Smooth muscle cell (in vitro differentiated cells): ENCODE data around the gene RAB20. TPM values are rescaled to one million over a fixed set of nuclear protein-coding genes. Genes with fewer than 3 reads are reported as not detected.
A peak's percentile ranks its signal among the peaks of the same experiment; 100 is the strongest.

Source experiments
- DNase-seq: peaks from one replicate; lab custom pipeline; 2025; ENCODE audit not compliant: unreplicated experiment; lab: John Stamatoyannopoulos, UW
- H2AFZ ChIP-seq: fragments of 200-600 bp; sonication (generic); 2 replicates; pipeline ENCODE4 v1.6.0; 2016; ENCODE audit warnings: antibody characterized with exemption, low read depth, mild to moderate bottlenecking
- H3F3A ChIP-seq: fragments of 200-600 bp; sonication (generic); 2 replicates; pipeline ENCODE4 v1.6.0; 2017; ENCODE audit warnings: antibody characterized with exemption, low read depth
- H3K27ac ChIP-seq: fragments of 200-600 bp; sonication (generic); 2 replicates; pipeline ENCODE4 v1.5.1; 2016; ENCODE audit warnings: low read depth, mild to moderate bottlenecking
- H3K27me3 ChIP-seq: fragments of 200-600 bp; sonication (generic); 2 replicates; pipeline ENCODE4 v1.6.1; 2016; ENCODE audit warnings: low read depth, mild to moderate bottlenecking
- H3K36me3 ChIP-seq: fragments of 200-600 bp; sonication (generic); 2 replicates; pipeline ENCODE4 v1.5.1; 2016; ENCODE audit warnings: low read depth
- H3K4me1 ChIP-seq: fragments of 200-600 bp; sonication (generic); 2 replicates; pipeline ENCODE4 v1.5.1; 2016; ENCODE audit warnings: low read depth
- H3K4me2 ChIP-seq: fragments of 200-600 bp; sonication (generic); 2 replicates; pipeline ENCODE4 v1.6.0; 2016; ENCODE audit warnings: mild to moderate bottlenecking
- H3K4me3 ChIP-seq: fragments of 200-600 bp; sonication (generic); 2 replicates; pipeline ENCODE4 v1.5.1; 2016; ENCODE audit warnings: mild to moderate bottlenecking
- H3K79me2 ChIP-seq: fragments of 200-600 bp; sonication (generic); 2 replicates; pipeline ENCODE4 v1.6.0; 2016; ENCODE audit warnings: low read depth, mild to moderate bottlenecking
- H3K9ac ChIP-seq: fragments of 200-600 bp; sonication (generic); 2 replicates; pipeline ENCODE4 v1.6.0; 2016; ENCODE audit warnings: low read depth
- H3K9me3 ChIP-seq: fragments of 200-600 bp; sonication (generic); replicated peaks from 2 replicates; pipeline ENCODE4 v1.5.1; 2016; ENCODE audit warnings: low read depth
- H4K20me1 ChIP-seq: fragments of 200-600 bp; sonication (generic); 2 replicates; pipeline ENCODE4 v1.6.0; 2016; ENCODE audit warnings: low read depth
- WGBS: methylation state at CpG from one replicate; pipeline ENCODE4 v1.1.7; 2016; ENCODE audit warnings: low lambda C conversion rate; 5-methylcytosine and 5-hydroxymethylcytosine counted together
- polyA plus RNA-seq: library from polyadenylated mRNA; unstranded; fragments of >200 nt; fragmentation: Nextera tagmentation; extraction: Ambion mirVana; gene quantifications from 2 replicates; pipeline ENCODE4 v1.2.1, GENCODE V29; 2016
- total RNA-seq: library from RNA; depleted of rRNA; stranded (reverse); fragments of >200 nt; gene quantifications from 2 replicates; pipeline ENCODE4 v1.2.3, GENCODE V29; 2014
- TF ChIP-seq, protein P1 (sequence below): fragments of 200-600 bp; sonication (generic); IDR thresholded peaks from 2 replicates; pipeline ENCODE4 v1.5.1; 2017; ENCODE audit warnings: borderline replicate concordance, mild to moderate bottlenecking, antibody characterized with exemption; ENCODE audit not compliant: insufficient read depth, poor library complexity, severe bottlenecking

Gene RAB20
- total and polyA plus RNA-seq, 2 experiments from 2014 or later = 12.9 to 18.0 TPM

- Histone ChIP-seq H3K9ac (no peak overlapping the region), H3K79me2 (peaks cover 4% of the 10 kb centered on the region), H3K27me3 (no peaks in the 10 kb centered on the region), H2AFZ (no peak overlapping the region), H3K4me2 (no peak overlapping the region), H3K4me1 (no peaks in the 10 kb centered on the region), H3K36me3 (peaks cover 33% of the 10 kb centered on the region), H3K27ac (peak overlapping the region; percentile 47), H3F3A (peaks cover 77% of the 10 kb centered on the region), H4K20me1 (peaks cover 86% of the 10 kb centered on the region), H3K9me3 (no peaks in the 10 kb centered on the region), H3K4me3 (no peak overlapping the region)
- TF ChIP-seq, protein P1, sequence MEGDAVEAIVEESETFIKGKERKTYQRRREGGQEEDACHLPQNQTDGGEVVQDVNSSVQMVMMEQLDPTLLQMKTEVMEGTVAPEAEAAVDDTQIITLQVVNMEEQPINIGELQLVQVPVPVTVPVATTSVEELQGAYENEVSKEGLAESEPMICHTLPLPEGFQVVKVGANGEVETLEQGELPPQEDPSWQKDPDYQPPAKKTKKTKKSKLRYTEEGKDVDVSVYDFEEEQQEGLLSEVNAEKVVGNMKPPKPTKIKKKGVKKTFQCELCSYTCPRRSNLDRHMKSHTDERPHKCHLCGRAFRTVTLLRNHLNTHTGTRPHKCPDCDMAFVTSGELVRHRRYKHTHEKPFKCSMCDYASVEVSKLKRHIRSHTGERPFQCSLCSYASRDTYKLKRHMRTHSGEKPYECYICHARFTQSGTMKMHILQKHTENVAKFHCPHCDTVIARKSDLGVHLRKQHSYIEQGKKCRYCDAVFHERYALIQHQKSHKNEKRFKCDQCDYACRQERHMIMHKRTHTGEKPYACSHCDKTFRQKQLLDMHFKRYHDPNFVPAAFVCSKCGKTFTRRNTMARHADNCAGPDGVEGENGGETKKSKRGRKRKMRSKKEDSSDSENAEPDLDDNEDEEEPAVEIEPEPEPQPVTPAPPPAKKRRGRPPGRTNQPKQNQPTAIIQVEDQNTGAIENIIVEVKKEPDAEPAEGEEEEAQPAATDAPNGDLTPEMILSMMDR = no peak
- no peak for DNase-seq
- WGBS = over 99% methylated on average over 9 of the region's 9 CpGs
These were observed 67.9 kb downstream of the RAB20 start for GRCh38 chr13:110493613-110494012.

DNA sequence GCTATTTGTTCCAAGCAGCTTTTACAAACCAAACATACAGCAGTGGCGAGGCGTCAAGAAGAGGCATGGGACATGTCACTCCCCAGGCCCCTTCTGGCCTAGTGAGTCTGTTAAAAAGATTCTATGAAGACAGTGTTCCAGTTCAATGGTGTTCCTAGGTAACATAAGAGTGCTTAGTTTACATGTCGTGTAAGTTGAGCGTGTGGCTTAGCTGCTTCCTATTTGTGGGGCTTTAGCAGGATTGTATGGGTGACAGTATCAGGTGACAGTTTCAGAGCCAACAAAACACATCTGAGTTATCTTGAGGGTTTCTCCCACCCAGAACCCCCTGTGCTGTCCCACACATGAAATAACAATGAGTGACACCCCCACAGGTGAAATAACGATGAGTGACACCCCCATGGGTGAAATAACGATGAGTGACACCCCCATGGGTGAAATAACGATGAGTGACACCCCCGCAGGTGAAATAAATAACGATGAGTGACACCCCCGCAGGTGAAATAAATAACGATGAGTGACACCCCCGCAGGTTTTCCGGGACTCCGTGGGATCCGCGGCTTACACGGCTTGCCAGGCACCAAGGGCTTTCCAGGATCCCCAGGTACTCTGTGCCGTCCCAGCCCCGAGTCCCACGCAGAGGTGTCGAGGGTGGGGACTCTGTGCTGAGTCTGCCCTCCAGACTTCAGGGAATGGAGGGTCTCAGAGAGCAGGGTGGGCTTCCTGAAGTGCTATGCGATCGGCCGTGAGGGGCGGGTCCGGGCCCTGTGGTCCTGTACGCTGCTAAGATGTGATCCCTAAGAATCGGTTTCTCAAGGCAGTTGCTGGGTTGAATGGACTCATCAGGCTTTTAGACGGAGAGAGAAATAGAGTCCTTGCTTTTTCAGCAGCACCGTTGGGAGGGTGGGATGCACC lies 68.6 kb downstream of the RAB20 start:
- Histone ChIP-seq H3K4me1 (no peaks in the 10 kb centered on the region), H3K9ac (no peak overlapping the region), H4K20me1 (peaks cover 86% of the 10 kb centered on the region), H3K27me3 (no peaks in the 10 kb centered on the region), H3F3A (peaks cover 78% of the 10 kb centered on the region), H3K79me2 (peaks cover 4% of the 10 kb centered on the region), H2AFZ (no peak overlapping the region), H3K4me3 (no peak overlapping the region), H3K9me3 (no peaks in the 10 kb centered on the region), H3K36me3 (peaks cover 33% of the 10 kb centered on the region), H3K27ac (peak overlapping the region; percentile 11), H3K4me2 (no peak overlapping the region)
- WGBS = 93% methylated on average over 29 of the region's 30 CpGs
- TF ChIP-seq, protein P1 = no peak
- DNase-seq = no peak

GRCh38 chr13:110491869-110492678 lies 69.4 kb downstream of the RAB20 start:
- TF ChIP-seq, protein P1 = no peak
- Histone ChIP-seq H3K9me3 (no peaks in the 10 kb centered on the region), H3K36me3 (peaks cover 33% of the 10 kb centered on the region), H3K9ac (no peak overlapping the region), H4K20me1 (peaks cover 93% of the 10 kb centered on the region), H3K4me3 (no peak overlapping the region), H2AFZ (no peak overlapping the region), H3K79me2 (peaks cover 4% of the 10 kb centered on the region), H3K27me3 (no peaks in the 10 kb centered on the region), H3K4me2 (no peak overlapping the region), H3K27ac (peak overlapping the region; percentile 11), H3K4me1 (peaks cover 2% of the 10 kb centered on the region), H3F3A (peaks cover 86% of the 10 kb centered on the region)
- DNase-seq = no peak
- 96% methylated on average over 24 of the region's 24 CpGs for WGBS
